Mesothelial cell of epicardium (in vitro differentiated cells): ENCODE measurements around the gene ADAM12. TPM values are rescaled to one million over a fixed set of nuclear protein-coding genes. Genes with fewer than 3 reads are reported as not detected.

ENCODE experiments used
- DNase-seq, 2 experiments: peaks; one replicate each; pipeline ENCODE4 v3.0.0; 2021; ENCODE audit warnings: low spot score in 2 of 2; ENCODE audit not compliant: unreplicated experiment in 2 of 2
- H3K27ac Mint-ChIP-seq: 2 replicates; pipeline ENCODE4 v1.8.0; 2021; ENCODE audit warnings: mixed read lengths
- H3K27me3 Mint-ChIP-seq: 2 replicates; pipeline ENCODE4 v1.8.0; 2021; ENCODE audit warnings: low read depth, mixed read lengths
- H3K36me3 Mint-ChIP-seq: 2 replicates; pipeline ENCODE4 v1.8.0; 2021; ENCODE audit warnings: mixed read lengths
- H3K4me1 Mint-ChIP-seq: 2 replicates; pipeline ENCODE4 v1.8.0; 2021; ENCODE audit warnings: mixed read lengths
- H3K4me3 Mint-ChIP-seq: 2 replicates; pipeline ENCODE4 v1.8.0; 2021; ENCODE audit warnings: mild to moderate bottlenecking, moderate library complexity, mixed read lengths
- H3K9me3 Mint-ChIP-seq: 2 replicates; pipeline ENCODE4 v1.8.0; 2021; ENCODE audit warnings: mixed read lengths
- CTCF ChIP-seq: fragments of 200-600 bp; sonication (generic); IDR thresholded peaks from one replicate; pipeline ENCODE4 v1.5.0; 2021; ENCODE audit warnings: antibody characterized with exemption; ENCODE audit not compliant: unreplicated experiment
- total RNA-seq: library from RNA; stranded (reverse); gene quantifications from 3 replicates; pipeline ENCODE4 v1.2.1, GENCODE V29; 2021

ADAM12 gene
- total RNA-seq, 1 donor from 2014 or later: 13.3 TPM

GRCh38 chr10:126080291-126080825 is 307.9 kb downstream of the ADAM12 start:
- Mint-ChIP-seq H3K27ac (no peak overlapping the region), H3K27me3 (peaks cover 4% of the 10 kb centered on the region), H3K9me3 (peaks cover 13% of the 10 kb centered on the region), H3K4me3 (no peak overlapping the region), H3K4me1 (peaks cover 20% of the 10 kb centered on the region), H3K36me3 (no peaks in the 10 kb centered on the region)
- DNase-seq: no peak
- TF ChIP-seq CTCF: no peak

GRCh38 chr10:126075009-126075408 is 313.3 kb downstream of the ADAM12 start:
- peaks cover 7% of the 10 kb centered on the region for H3K4me1 Mint-ChIP-seq
- TF ChIP-seq CTCF: no peak
- no peaks in the 10 kb centered on the region for H3K36me3 Mint-ChIP-seq
- peaks cover 45% of the 10 kb centered on the region for H3K27me3 Mint-ChIP-seq
- DNase-seq: no peak
- H3K4me3 Mint-ChIP-seq: no peak overlapping the region
- no peak overlapping the region for H3K27ac Mint-ChIP-seq
- H3K9me3 Mint-ChIP-seq: peaks cover 13% of the 10 kb centered on the region

- no peak overlapping the region for H3K4me3 Mint-ChIP-seq
- H3K4me1 Mint-ChIP-seq: peaks cover 6% of the 10 kb centered on the region
- DNase-seq: no peak
- H3K27me3 Mint-ChIP-seq: peaks cover 49% of the 10 kb centered on the region
- peaks cover 13% of the 10 kb centered on the region for H3K9me3 Mint-ChIP-seq
- H3K27ac Mint-ChIP-seq: no peak overlapping the region
- no peaks in the 10 kb centered on the region for H3K36me3 Mint-ChIP-seq
- TF ChIP-seq CTCF: no peak
These were observed 314.0 kb downstream of the ADAM12 start for GRCh38 chr10:126074291-126074690.

- TF ChIP-seq CTCF: no peak
- no peak for DNase-seq
- Mint-ChIP-seq H3K4me1 (peaks cover 6% of the 10 kb centered on the region), H3K27ac (no peak overlapping the region), H3K9me3 (peaks cover 13% of the 10 kb centered on the region), H3K36me3 (no peaks in the 10 kb centered on the region), H3K27me3 (peaks cover 49% of the 10 kb centered on the region), H3K4me3 (no peak overlapping the region)
These were observed 314.7 kb downstream of the ADAM12 start for GRCh38 chr10:126073606-126074005.

- Mint-ChIP-seq H3K4me3 (no peak overlapping the region), H3K27ac (no peak overlapping the region), H3K9me3 (peaks cover 9% of the 10 kb centered on the region), H3K4me1 (peaks cover 10% of the 10 kb centered on the region), H3K27me3 (peaks cover 49% of the 10 kb centered on the region), H3K36me3 (no peaks in the 10 kb centered on the region)
- no peak for TF ChIP-seq CTCF
- no peak for DNase-seq
These were observed 315.7 kb downstream of the ADAM12 start for GRCh38 chr10:126072622-126073021.
